Mesendoderm (in vitro differentiated cells): ENCODE data around the gene TNFRSF12A.
"Not testable (repeated sequence)": the region's sequence is repeated elsewhere in the genome, so short reads cannot be mapped to it uniquely, and the experiment has no call there.

Experiments
- DNase-seq: peaks from one replicate; pipeline ENCODE4 v3.0.0; 2013
- H2AK5ac ChIP-seq: 2 replicates; pipeline ENCODE4 v1.6.1; 2013; ENCODE audit warnings: low read length, inconsistent platforms
- H2BK120ac ChIP-seq: 2 replicates; pipeline ENCODE4 v1.6.1; 2013; ENCODE audit warnings: low read depth, mild to moderate bottlenecking, low read length, moderate library complexity, mixed read lengths
- H2BK15ac ChIP-seq: replicated peaks from 2 replicates; pipeline ENCODE4 v1.6.1; 2013; ENCODE audit warnings: low read depth, mild to moderate bottlenecking, moderate library complexity
- H2BK5ac ChIP-seq: 2 replicates; pipeline ENCODE4 v1.6.1; 2013; ENCODE audit warnings: low read length, inconsistent platforms
- H3K18ac ChIP-seq: 2 replicates; pipeline ENCODE4 v1.6.1; 2013; ENCODE audit warnings: mild to moderate bottlenecking, low read length, mixed read lengths
- H3K23ac ChIP-seq: one replicate; pipeline ENCODE4 v1.6.1; 2013; ENCODE audit warnings: low read length
- H3K27ac ChIP-seq: 2 replicates; pipeline ENCODE4 v1.5.1; 2013; ENCODE audit warnings: low read depth, mild to moderate bottlenecking, inconsistent platforms, low read length, moderate library complexity
- H3K27me3 ChIP-seq: 2 replicates; pipeline ENCODE4 v1.6.1; 2013; ENCODE audit warnings: low read length, control low read depth, mild to moderate bottlenecking, inconsistent platforms; ENCODE audit not compliant: insufficient read depth, poor library complexity
- H3K36me3 ChIP-seq: 2 replicates; pipeline ENCODE4 v1.6.1; 2013; ENCODE audit warnings: low read length, inconsistent platforms; ENCODE audit not compliant: control insufficient read depth, insufficient read depth
- H3K4ac ChIP-seq: one replicate; pipeline ENCODE4 v1.6.1; 2013; ENCODE audit warnings: low read depth, mild to moderate bottlenecking, low read length, moderate library complexity
- H3K4me1 ChIP-seq: 2 replicates; pipeline ENCODE4 v1.6.1; 2013; ENCODE audit warnings: low read depth, low read length, inconsistent platforms; ENCODE audit not compliant: control insufficient read depth
- H3K4me2 ChIP-seq: 2 replicates; pipeline ENCODE4 v1.6.1; 2013; ENCODE audit warnings: low read length
- H3K4me3 ChIP-seq: 2 replicates; pipeline ENCODE4 v1.5.1; 2013; ENCODE audit warnings: mild to moderate bottlenecking, low read length
- H3K56ac ChIP-seq: one replicate; pipeline ENCODE4 v1.6.1; 2013; ENCODE audit warnings: low read length
- H3K79me1 ChIP-seq: 2 replicates; pipeline ENCODE4 v1.6.1; 2013; ENCODE audit warnings: low read length, inconsistent platforms
- H3K79me2 ChIP-seq: 2 replicates; pipeline ENCODE4 v1.6.1; 2013; ENCODE audit warnings: mild to moderate bottlenecking, low read length; ENCODE audit not compliant: control insufficient read depth, insufficient read depth
- H3K9ac ChIP-seq: 2 replicates; pipeline ENCODE4 v1.6.1; 2013; ENCODE audit warnings: low read length, inconsistent platforms
- H4K5ac ChIP-seq: one replicate; pipeline ENCODE4 v1.6.1; 2013; ENCODE audit warnings: low read length
- H4K8ac ChIP-seq: one replicate; pipeline ENCODE4 v1.6.1; 2013; ENCODE audit warnings: low read depth, mild to moderate bottlenecking, control low read depth, low read length, moderate library complexity
- WGBS: extraction: QIAGEN DNeasy Blood & Tissue Kit; methylation state at CpG from one replicate; pipeline ENCODE4 v1.1.7; 2013; ENCODE audit warnings: low lambda C conversion rate, missing lambda C conversion rate; ENCODE audit not compliant: insufficient coverage; ENCODE audit errors: extremely low coverage; 5-methylcytosine and 5-hydroxymethylcytosine counted together

Gene TNFRSF12A

DNA sequence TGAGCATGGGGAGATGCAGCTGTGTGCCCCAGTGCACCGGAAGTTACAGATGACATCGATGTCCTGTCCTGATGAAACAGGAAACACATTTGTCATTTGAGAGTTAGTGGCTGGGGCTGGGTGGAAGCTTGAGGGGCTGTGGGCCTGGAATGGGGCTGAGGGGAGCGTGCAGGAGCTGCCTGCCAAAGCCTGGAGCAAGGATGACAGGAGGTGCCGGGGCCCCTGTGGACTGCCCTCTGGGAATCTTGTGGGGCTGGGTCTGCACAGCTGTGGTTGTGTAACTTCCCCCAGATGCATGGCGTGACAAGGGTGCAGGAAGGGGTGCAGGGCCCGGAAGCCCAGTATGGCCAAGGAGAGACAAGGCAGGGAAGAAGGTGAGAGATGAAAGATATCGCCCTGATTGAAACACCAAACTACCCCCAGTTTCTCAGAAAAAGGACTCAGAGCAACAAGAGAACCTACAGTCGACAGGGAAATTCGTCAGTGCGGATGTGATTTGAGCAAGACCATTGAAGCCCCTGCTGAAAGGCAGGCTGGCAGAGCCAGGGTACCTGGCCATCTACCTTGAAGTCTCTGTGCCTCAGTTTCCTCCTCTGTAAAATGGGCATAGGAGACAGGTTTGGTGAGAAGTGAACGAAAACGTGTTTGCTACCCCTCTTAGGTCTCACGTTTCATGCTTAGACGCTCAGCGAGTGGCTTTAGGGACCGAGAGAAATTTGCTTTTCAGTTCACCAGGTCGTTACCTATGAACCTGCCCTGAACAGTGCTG is 35.0 kb downstream of the TNFRSF12A start:
- Histone ChIP-seq H3K27ac (no peak overlapping the region), H3K4me1 (no peaks in the 10 kb centered on the region), H3K4me2 (no peak overlapping the region), H4K5ac (no peak overlapping the region), H3K9ac (no peak overlapping the region), H3K27me3 (no peaks in the 10 kb centered on the region), H3K18ac (no peak overlapping the region), H3K36me3 (no peaks in the 10 kb centered on the region), H4K8ac (no peak overlapping the region), H3K79me2 (no peaks in the 10 kb centered on the region), H2BK120ac (no peak overlapping the region), H3K4ac (no peak overlapping the region), H2BK5ac (no peak overlapping the region), H2BK15ac (no peak overlapping the region), H3K23ac (no peak overlapping the region), H3K56ac (peak overlapping the region; percentile 3), H3K4me3 (no peak overlapping the region), H3K79me1 (no peaks in the 10 kb centered on the region), H2AK5ac (no peak overlapping the region)
- no peak for DNase-seq
- WGBS = no CpG with 5 or more reads among the region's 17 CpGs

DNA sequence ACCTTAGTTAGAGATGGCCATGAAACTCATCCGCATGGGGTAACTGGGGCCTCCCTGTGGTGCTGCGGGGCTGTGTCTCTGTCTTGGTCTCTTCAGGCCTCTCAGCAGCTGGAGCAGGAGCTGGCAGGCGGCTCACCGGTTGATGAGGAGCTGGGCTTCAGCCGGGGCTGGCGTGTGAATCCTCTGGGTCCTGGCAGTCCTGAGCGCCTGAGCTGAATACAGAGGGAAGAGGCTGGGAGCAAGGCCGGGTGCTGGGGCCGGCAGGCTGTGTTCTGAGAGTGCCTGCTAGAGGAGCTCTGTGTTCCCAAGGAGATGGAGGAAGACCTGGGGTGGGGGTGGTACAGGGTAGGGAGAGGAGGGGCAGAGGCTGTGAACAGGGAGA is 35.6 kb downstream of the TNFRSF12A start:
- H3K27me3 ChIP-seq, H2BK120ac ChIP-seq, H3K4me2 ChIP-seq, H3K36me3 ChIP-seq, H3K9ac ChIP-seq, H4K5ac ChIP-seq, H3K18ac ChIP-seq, DNase-seq, H3K4me1 ChIP-seq, H4K8ac ChIP-seq, H2BK5ac ChIP-seq, H3K27ac ChIP-seq, H3K56ac ChIP-seq, H3K79me2 ChIP-seq, H3K23ac ChIP-seq, H3K79me1 ChIP-seq, H2AK5ac ChIP-seq, H3K4ac ChIP-seq, H2BK15ac ChIP-seq, H3K4me3 ChIP-seq: not testable (repeated sequence)
- no CpG with 5 or more reads among the region's 9 CpGs for whole genome bisulfite sequencing

DNA sequence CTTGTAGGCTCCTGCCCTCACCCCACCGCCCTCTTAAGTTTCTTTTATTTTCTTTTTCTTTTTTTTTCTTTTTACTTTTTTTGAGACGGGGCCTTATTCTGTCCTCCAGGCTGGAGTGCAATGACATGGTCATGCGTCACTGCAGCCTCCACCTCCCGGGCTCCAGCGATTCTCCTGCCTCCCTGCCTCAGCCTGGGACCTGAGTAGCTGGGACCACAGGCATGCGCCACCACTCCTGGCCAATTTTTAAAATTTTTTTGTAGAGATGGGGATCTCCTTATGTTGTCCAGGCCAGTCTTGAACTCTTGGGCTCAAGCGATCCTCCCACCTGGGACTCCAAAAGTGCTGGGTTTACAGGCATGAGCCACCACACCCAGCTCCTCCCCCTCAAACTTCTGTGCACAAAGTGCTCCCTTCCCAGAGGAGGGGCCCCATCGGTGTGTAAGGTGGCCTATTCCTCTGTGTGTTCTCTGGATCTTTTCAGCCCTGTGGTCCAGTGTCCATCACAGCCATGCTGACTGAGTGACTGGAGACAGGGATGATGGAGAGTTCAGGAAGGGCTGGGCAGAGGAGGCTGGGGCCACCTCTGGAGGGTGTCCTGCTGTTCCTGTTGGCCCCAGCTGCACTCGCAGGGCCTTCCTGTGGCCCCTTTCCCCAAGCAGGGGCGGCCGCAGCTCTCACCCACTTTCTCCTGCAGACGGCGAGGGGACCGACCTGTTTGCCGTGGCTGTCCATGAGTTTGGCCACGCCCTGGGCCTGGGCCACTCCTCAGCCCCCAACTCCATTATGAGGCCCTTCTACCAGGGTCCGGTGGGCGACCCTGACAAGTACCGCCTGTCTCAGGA is 36.4 kb downstream of the TNFRSF12A start:
- Histone ChIP-seq H3K4me3 (no peak overlapping the region), H3K4me2 (no peak overlapping the region), H3K4ac (no peak overlapping the region), H2BK5ac (no peak overlapping the region), H4K5ac (no peak overlapping the region), H2AK5ac (no peak overlapping the region), H3K18ac (no peak overlapping the region), H3K23ac (no peak overlapping the region), H3K27ac (no peak overlapping the region), H3K9ac (no peak overlapping the region), H2BK120ac (no peak overlapping the region), H3K36me3 (no peaks in the 10 kb centered on the region), H3K79me1 (no peaks in the 10 kb centered on the region), H3K79me2 (no peaks in the 10 kb centered on the region), H3K27me3 (no peaks in the 10 kb centered on the region), H3K4me1 (no peaks in the 10 kb centered on the region), H4K8ac (no peak overlapping the region), H3K56ac (no peak overlapping the region), H2BK15ac (no peak overlapping the region)
- no CpG with 5 or more reads among the region's 19 CpGs for WGBS
- DNase-seq = no peak

DNA sequence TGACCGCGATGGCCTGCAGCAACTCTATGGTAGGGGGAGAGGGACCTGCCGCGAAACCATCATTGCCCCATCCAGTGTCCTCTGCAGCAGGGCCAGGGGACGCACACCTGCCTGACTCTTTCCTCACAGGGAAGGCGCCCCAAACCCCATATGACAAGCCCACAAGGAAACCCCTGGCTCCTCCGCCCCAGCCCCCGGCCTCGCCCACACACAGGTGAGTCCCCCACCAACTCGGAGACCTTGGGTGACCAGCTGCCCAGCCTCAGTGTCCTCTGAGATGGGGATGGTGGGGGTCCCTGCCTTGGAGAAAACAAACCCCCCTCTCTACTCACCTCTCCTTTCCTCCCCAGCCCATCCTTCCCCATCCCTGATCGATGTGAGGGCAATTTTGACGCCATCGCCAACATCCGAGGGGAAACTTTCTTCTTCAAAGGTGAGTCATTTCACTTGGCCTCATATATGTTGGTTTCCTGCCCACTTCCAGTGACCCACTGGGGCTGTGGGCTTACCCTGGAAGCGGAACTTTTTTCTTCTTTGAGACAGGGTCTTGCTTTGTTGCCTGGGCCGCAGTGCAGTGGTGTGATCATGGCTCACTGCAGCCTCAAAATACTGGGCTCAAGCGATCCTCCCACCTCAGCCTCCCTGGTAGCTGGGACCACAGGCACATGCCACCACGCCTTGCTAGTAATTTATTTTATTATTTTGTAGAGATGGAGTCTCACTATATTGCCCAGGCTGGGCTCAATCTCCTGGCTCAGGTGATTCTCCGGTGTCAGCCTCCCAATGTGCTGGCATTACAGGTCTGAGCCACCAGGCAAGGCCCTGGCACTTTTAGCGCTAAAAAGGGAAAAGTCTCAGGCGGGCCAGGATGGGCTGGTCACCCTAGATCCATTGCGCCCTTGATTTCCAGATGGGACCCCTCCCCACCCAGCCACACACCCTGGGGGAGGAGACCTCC is 37.3 kb downstream of the TNFRSF12A start:
- Histone ChIP-seq H3K18ac (no peak overlapping the region), H3K56ac (no peak overlapping the region), H2BK15ac (no peak overlapping the region), H3K9ac (no peak overlapping the region), H2BK5ac (no peak overlapping the region), H3K4me3 (no peak overlapping the region), H3K36me3 (no peaks in the 10 kb centered on the region), H2BK120ac (no peak overlapping the region), H3K4ac (no peak overlapping the region), H4K5ac (no peak overlapping the region), H2AK5ac (no peak overlapping the region), H3K4me2 (peak overlapping the region; percentile 64), H3K23ac (no peak overlapping the region), H3K79me2 (no peaks in the 10 kb centered on the region), H3K79me1 (no peaks in the 10 kb centered on the region), H3K27ac (no peak overlapping the region), H3K4me1 (no peaks in the 10 kb centered on the region), H3K27me3 (no peaks in the 10 kb centered on the region), H4K8ac (no peak overlapping the region)
- no peak for DNase-seq
- no CpG with 5 or more reads among the region's 22 CpGs for WGBS

DNA sequence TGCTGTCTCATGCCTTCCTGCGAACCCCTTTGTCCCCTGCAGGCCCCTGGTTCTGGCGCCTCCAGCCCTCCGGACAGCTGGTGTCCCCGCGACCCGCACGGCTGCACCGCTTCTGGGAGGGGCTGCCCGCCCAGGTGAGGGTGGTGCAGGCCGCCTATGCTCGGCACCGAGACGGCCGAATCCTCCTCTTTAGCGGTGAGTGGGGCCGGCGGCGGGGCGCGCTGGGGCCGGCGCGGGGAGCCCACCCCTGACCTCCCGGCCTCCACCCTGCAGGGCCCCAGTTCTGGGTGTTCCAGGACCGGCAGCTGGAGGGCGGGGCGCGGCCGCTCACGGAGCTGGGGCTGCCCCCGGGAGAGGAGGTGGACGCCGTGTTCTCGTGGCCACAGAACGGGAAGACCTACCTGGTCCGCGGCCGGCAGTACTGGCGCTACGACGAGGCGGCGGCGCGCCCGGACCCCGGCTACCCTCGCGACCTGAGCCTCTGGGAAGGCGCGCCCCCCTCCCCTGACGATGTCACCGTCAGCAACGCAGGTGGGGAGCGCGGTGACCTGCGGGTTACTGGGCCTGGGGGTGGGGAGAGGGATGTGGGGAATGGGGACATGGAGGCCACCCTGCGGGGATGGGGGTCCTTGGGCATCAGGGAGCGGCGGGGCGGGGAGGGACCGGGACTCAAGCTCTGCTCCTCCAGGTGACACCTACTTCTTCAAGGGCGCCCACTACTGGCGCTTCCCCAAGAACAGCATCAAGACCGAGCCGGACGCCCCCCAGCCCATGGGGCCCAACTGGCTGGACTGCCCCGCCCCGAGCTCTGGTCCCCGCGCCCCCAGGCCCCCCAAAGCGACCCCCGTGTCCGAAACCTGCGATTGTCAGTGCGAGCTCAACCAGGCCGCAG is 38.2 kb downstream of the TNFRSF12A start:
- H3K79me2 ChIP-seq = no peaks in the 10 kb centered on the region
- H2BK5ac ChIP-seq = no peak overlapping the region
- no peaks in the 10 kb centered on the region for H3K27me3 ChIP-seq
- no peak overlapping the region for H3K4ac ChIP-seq
- no peak overlapping the region for H4K8ac ChIP-seq
- DNase-seq = peak; percentile 81
- peak overlapping the region; percentile 25 for H3K18ac ChIP-seq
- H2BK120ac ChIP-seq = no peak overlapping the region
- no peak overlapping the region for H2BK15ac ChIP-seq
- H4K5ac ChIP-seq = no peak overlapping the region
- peak overlapping the region; percentile 78 for H3K4me2 ChIP-seq
- H3K9ac ChIP-seq = peak overlapping the region; percentile 91
- no peaks in the 10 kb centered on the region for H3K36me3 ChIP-seq
- H3K56ac ChIP-seq = peak overlapping the region; percentile 96
- peak overlapping the region; percentile 62 for H3K4me3 ChIP-seq
- no peaks in the 10 kb centered on the region for H3K79me1 ChIP-seq
- no CpG with 5 or more reads among the region's 77 CpGs for WGBS
- no peak overlapping the region for H2AK5ac ChIP-seq
- H3K23ac ChIP-seq = peak overlapping the region; percentile 15
- no peak overlapping the region for H3K27ac ChIP-seq
- H3K4me1 ChIP-seq = no peaks in the 10 kb centered on the region
